ENCODE measurements around the gene NTF4. TPM values are rescaled to one million over a fixed set of nuclear protein-coding genes. Genes with fewer than 3 reads are reported as not detected.

The NTF4 gene
- total and polyA plus RNA-seq, 2 of the 13 experiments (the other 11 are each of a cell fraction or from before 2014, with no cell fraction given) = not detected

DNA sequence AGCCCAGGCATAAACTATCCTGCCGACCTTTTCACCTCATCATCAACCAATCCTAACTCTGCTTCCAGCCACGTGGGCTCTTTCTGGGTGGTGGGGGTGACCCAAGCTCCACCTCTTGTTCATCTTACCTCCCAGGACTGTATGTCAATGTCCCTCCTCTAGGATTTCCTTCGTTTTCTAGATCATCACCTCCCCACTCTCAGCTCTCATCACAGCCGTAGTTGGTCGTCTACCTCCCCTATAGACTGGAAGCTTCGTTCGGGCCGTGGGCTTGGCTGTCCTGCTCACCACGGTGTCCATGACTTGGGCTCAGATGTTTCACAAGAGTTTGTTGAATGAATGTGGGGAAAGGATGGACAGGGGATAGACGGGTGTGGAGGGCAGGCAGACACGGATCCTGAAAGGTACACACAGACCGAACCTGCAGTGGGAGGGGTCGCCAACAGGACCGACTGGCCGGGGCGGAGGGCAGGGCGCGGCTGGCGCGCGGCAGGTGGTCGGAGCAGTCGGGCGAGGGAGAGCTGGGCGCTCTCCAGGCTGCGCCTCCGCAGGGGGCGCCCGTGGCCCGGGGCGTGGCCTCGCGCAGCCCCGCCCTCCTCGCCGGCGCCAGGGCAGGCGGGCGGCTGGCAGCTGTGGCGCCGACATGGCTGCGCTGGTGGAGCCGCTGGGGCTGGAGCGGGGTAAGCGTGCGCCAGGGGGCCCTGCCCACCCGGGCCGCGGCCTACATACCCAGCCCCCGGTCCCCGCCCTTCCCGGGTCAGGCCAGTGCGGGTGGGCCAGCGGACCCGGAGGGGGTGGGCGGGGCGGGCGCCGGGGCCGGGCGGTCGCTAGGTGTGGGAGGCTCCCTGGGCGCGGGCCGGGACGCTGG is 49.4 kb upstream of the NTF4 start, which contains the start of gene LIN7B (continued):
- TF ChIP-seq, protein P1, sequence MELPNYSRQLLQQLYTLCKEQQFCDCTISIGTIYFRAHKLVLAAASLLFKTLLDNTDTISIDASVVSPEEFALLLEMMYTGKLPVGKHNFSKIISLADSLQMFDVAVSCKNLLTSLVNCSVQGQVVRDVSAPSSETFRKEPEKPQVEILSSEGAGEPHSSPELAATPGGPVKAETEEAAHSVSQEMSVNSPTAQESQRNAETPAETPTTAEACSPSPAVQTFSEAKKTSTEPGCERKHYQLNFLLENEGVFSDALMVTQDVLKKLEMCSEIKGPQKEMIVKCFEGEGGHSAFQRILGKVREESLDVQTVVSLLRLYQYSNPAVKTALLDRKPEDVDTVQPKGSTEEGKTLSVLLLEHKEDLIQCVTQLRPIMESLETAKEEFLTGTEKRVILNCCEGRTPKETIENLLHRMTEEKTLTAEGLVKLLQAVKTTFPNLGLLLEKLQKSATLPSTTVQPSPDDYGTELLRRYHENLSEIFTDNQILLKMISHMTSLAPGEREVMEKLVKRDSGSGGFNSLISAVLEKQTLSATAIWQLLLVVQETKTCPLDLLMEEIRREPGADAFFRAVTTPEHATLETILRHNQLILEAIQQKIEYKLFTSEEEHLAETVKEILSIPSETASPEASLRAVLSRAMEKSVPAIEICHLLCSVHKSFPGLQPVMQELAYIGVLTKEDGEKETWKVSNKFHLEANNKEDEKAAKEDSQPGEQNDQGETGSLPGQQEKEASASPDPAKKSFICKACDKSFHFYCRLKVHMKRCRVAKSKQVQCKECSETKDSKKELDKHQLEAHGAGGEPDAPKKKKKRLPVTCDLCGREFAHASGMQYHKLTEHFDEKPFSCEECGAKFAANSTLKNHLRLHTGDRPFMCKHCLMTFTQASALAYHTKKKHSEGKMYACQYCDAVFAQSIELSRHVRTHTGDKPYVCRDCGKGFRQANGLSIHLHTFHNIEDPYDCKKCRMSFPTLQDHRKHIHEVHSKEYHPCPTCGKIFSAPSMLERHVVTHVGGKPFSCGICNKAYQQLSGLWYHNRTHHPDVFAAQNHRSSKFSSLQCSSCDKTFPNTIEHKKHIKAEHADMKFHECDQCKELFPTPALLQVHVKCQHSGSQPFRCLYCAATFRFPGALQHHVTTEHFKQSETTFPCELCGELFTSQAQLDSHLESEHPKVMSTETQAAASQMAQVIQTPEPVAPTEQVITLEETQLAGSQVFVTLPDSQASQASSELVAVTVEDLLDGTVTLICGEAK (IDR thresholded peaks at IDR 0.05) = no peak
- TF ChIP-seq, protein P1 (CRISPR knock-in tag; IDR thresholded peaks at IDR 0.05) = peak; percentile 45; the same call in 1 of the 2 replicates
- TF ChIP-seq KLF6 (CRISPR knock-in tag; IDR thresholded peaks at IDR 0.05) (peak; percentile 77), CEBPG (CRISPR knock-in tag; IDR thresholded peaks at IDR 0.05) (0 out of 2 replicates have a peak, but pooled peaks have one; percentile 14), KLF16 (CRISPR knock-in tag; IDR thresholded peaks at IDR 0.05) (peak in 1 of 2 experiments; percentile 38; a peak in 2 of 4 replicates), TGIF2 (CRISPR knock-in tag; IDR thresholded peaks at IDR 0.05) (no peak), NR2C2 (CRISPR knock-in tag; IDR thresholded peaks at IDR 0.05; ENCODE audit: borderline replicate concordance) (peak; percentile 77), STAG1 (CRISPR knock-in tag; IDR thresholded peaks at IDR 0.05) (no peak), CCDC6 (CRISPR knock-in tag; IDR thresholded peaks at IDR 0.05) (peak; percentile 81), YY1 (IDR thresholded peaks at IDR 0.05; ENCODE audit: insufficient read depth, insufficient replicate concordance, low read depth, low read length) (peak; percentile 87), SMAD9 (CRISPR knock-in tag; IDR thresholded peaks at IDR 0.05) (peak; percentile 81; the same call in 1 of the 2 replicates), HES4 (CRISPR knock-in tag; IDR thresholded peaks at IDR 0.05; ENCODE audit: borderline replicate concordance) (peak; percentile 76), MIER2 (CRISPR knock-in tag; IDR thresholded peaks at IDR 0.05) (0 out of 2 replicates have a peak, but pooled peaks have one; percentile 48), ZNF766 (CRISPR knock-in tag; IDR thresholded peaks at IDR 0.05; ENCODE audit: borderline replicate concordance) (no peak), TRIM24 (CRISPR knock-in tag; IDR thresholded peaks at IDR 0.05) (no peak), SUZ12 (IDR thresholded peaks at IDR 0.05; ENCODE audit: low read depth, low read length) (no peak), KDM5B (CRISPR knock-in tag; IDR thresholded peaks at IDR 0.05; ENCODE audit: borderline replicate concordance) (peak; percentile 81; the same call in 1 of the 2 replicates)
- TF ChIP-seq, protein P2, sequence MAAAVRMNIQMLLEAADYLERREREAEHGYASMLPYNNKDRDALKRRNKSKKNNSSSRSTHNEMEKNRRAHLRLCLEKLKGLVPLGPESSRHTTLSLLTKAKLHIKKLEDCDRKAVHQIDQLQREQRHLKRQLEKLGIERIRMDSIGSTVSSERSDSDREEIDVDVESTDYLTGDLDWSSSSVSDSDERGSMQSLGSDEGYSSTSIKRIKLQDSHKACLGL (CRISPR knock-in tag; IDR thresholded peaks at IDR 0.05) = peak; percentile 24; the same call in 1 of the 2 replicates
- TF ChIP-seq, protein P3, sequence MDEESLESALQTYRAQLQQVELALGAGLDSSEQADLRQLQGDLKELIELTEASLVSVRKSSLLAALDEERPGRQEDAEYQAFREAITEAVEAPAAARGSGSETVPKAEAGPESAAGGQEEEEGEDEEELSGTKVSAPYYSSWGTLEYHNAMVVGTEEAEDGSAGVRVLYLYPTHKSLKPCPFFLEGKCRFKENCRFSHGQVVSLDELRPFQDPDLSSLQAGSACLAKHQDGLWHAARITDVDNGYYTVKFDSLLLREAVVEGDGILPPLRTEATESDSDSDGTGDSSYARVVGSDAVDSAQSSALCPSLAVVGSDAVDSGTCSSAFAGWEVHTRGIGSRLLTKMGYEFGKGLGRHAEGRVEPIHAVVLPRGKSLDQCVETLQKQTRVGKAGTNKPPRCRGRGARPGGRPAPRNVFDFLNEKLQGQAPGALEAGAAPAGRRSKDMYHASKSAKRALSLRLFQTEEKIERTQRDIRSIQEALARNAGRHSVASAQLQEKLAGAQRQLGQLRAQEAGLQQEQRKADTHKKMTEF (CRISPR knock-in tag; IDR thresholded peaks at IDR 0.05) = no peak; the same call in 1 of the 2 replicates

Measured in HepG2 (cell line).